H1 (cell line): ENCODE results near the gene PI4KA. TPM values are rescaled to one million over a fixed set of nuclear protein-coding genes. Genes with fewer than 3 reads are reported as not detected.

Experiments
- CTCF ChIA-PET: fragments of 300-600 bp; sonication (Branson Sonifier 250); formaldehyde crosslinking; loops from one replicate; lab custom pipeline; 2021; ENCODE audit not compliant: partially characterized antibody; lab: Charles Lee
- POLR2A ChIA-PET: fragments of 300-600 bp; sonication (Branson Sonifier 250); formaldehyde crosslinking; loops from one replicate; lab custom pipeline; 2021; ENCODE audit warnings: inconsistent platforms; ENCODE audit not compliant: partially characterized antibody; lab: Charles Lee
- DNase-seq, 2 experiments: peaks; one replicate each; pipeline versions ENCODE4 v3.0.0 to v3.0.0-alpha.2; 2010 to 2022; ENCODE audit warnings: low spot score in 2 of 2, low read depth in 1 of 2, mixed read lengths in 1 of 2
- FAIRE-seq: peaks from 2 replicates; lab custom pipeline; 2011; peaks lifted over from hg19 to GRCh38; lab: Jason Lieb, UNC
- H2AFZ ChIP-seq: 2 replicates; pipeline ENCODE4 v1.8.1; 2012; ENCODE audit warnings: low read length, inconsistent platforms
- H2AK5ac ChIP-seq: 2 replicates; pipeline ENCODE4 v1.6.1; 2013; ENCODE audit warnings: low read depth, low read length
- H2BK120ac ChIP-seq: replicated peaks from 2 replicates; pipeline ENCODE3; 2013; ENCODE audit warnings: low read depth, low read length, inconsistent platforms
- H2BK12ac ChIP-seq: 2 replicates; pipeline ENCODE4 v1.6.1; 2013; ENCODE audit warnings: low read depth, low read length
- H2BK15ac ChIP-seq: 2 replicates; pipeline ENCODE4 v1.6.1; 2013; ENCODE audit warnings: low read length
- H2BK20ac ChIP-seq: 2 replicates; pipeline ENCODE4 v1.6.1; 2013; ENCODE audit warnings: low read length
- H2BK5ac ChIP-seq: 2 replicates; pipeline ENCODE4 v1.6.1; 2013; ENCODE audit warnings: low read depth, low read length
- H3K14ac ChIP-seq: 2 replicates; pipeline ENCODE4 v1.6.1; 2013; ENCODE audit warnings: inconsistent platforms; ENCODE audit not compliant: insufficient read length
- H3K18ac ChIP-seq: 2 replicates; pipeline ENCODE4 v1.6.1; 2013; ENCODE audit warnings: low read length; ENCODE audit errors: extremely low read depth
- H3K23ac ChIP-seq: 2 replicates; pipeline ENCODE4 v1.6.1; 2013; ENCODE audit warnings: inconsistent platforms; ENCODE audit not compliant: insufficient read length
- H3K23me2 ChIP-seq: 2 replicates; pipeline ENCODE4 v1.6.1; 2013; ENCODE audit warnings: low read depth, low read length
- H3K27ac ChIP-seq: 2 replicates; pipeline ENCODE4 v1.6.1; 2011; ENCODE audit warnings: low read depth, low read length, inconsistent platforms
- H3K27me3 ChIP-seq, 4 experiments: replicated peaks in 1 of 4; 1 replicate in 1 of 4; 2 replicates in 3 of 4; pipeline versions ENCODE4 v1.6.1 to v1.8.1; 2011 to 2013; ENCODE audit warnings: low read length in 3 of 4, mild to moderate bottlenecking in 3 of 4, inconsistent platforms in 2 of 4, mixed read lengths in 2 of 4, moderate library complexity in 1 of 4; ENCODE audit not compliant: control insufficient read depth in 3 of 4, insufficient read depth in 3 of 4; ENCODE audit errors: extremely low read depth in 1 of 4
- H3K36me3 ChIP-seq, 4 experiments: 2 replicates each; pipeline versions ENCODE4 v1.6.1 to v1.8.1; 2011 to 2013; ENCODE audit warnings: mild to moderate bottlenecking in 4 of 4, low read length in 3 of 4, moderate library complexity in 2 of 4, control low read depth in 1 of 4, inconsistent platforms in 1 of 4; ENCODE audit not compliant: insufficient read depth in 4 of 4, control insufficient read depth in 2 of 4
- H3K4ac ChIP-seq: replicated peaks from 2 replicates; pipeline ENCODE3; 2013; ENCODE audit warnings: low read length, low read depth, mixed read lengths, inconsistent platforms; ENCODE audit not compliant: insufficient read length
- H3K4me1 ChIP-seq, 4 experiments: replicated peaks in 1 of 4; 1 replicate in 1 of 4; 2 replicates in 3 of 4; pipeline versions ENCODE4 v1.6.1 to v1.8.1; 2011 to 2013; ENCODE audit warnings: low read length in 3 of 4, inconsistent platforms in 2 of 4, mixed read lengths in 1 of 4; ENCODE audit not compliant: insufficient read depth in 4 of 4, control insufficient read depth in 3 of 4
- H3K4me2 ChIP-seq, 2 experiments: 2 replicates each; pipeline versions ENCODE4 v1.6.1 to v1.8.1; 2011 to 2013; ENCODE audit warnings: low read depth in 2 of 2, low read length in 2 of 2, control low read depth in 1 of 2, inconsistent platforms in 1 of 2, mild to moderate bottlenecking in 1 of 2; ENCODE audit not compliant: insufficient read depth in 1 of 2
- H3K4me3 ChIP-seq, 4 experiments: fragments of 200-600, 300-600 bp in 1 of 4; sonication (generic), shearing (Covaris generic), sonication (Bioruptor Twin) in 1 of 4; 2 replicates each; pipeline versions ENCODE4 v1.5.1 to v1.8.1; 2011 to 2016; ENCODE audit warnings: low read length in 4 of 4, low read depth in 3 of 4, control low read depth in 2 of 4, inconsistent platforms in 2 of 4, mild to moderate bottlenecking in 2 of 4, mixed read lengths in 1 of 4, moderate library complexity in 1 of 4; ENCODE audit not compliant: insufficient read depth in 2 of 4; ENCODE audit errors: extremely low read depth in 1 of 4
- H3K56ac ChIP-seq: replicated peaks from 2 replicates; pipeline ENCODE3; 2013; ENCODE audit warnings: low read depth, mild to moderate bottlenecking, mixed read lengths, low read length, inconsistent platforms; ENCODE audit not compliant: insufficient read length
- H3K79me1 ChIP-seq: 2 replicates; pipeline ENCODE4 v1.6.1; 2013; ENCODE audit warnings: low read depth, low read length, control low read depth
- H3K79me2 ChIP-seq, 2 experiments: 2 replicates each; pipeline versions ENCODE4 v1.6.1 to v1.8.1; 2012 to 2013; ENCODE audit warnings: low read length in 2 of 2, mild to moderate bottlenecking in 2 of 2, inconsistent platforms in 1 of 2; ENCODE audit not compliant: insufficient read depth in 2 of 2, control insufficient read depth in 1 of 2
- H3K9ac ChIP-seq, 4 experiments: replicated peaks in 1 of 4; 1 replicate in 1 of 4; 2 replicates in 3 of 4; pipeline versions ENCODE4 v1.6.1 to v1.8.1; 2011 to 2013; ENCODE audit warnings: low read depth in 3 of 4, low read length in 3 of 4, control low read depth in 2 of 4, mild to moderate bottlenecking in 2 of 4, moderate library complexity in 2 of 4, inconsistent platforms in 1 of 4; ENCODE audit errors: extremely low read depth in 1 of 4
- H3K9me3 ChIP-seq, 2 experiments: 2 replicates each; pipeline versions ENCODE4 v1.6.1 to v1.8.1; 2012 to 2013; ENCODE audit warnings: mild to moderate bottlenecking in 2 of 2, moderate library complexity in 2 of 2, control low read depth in 1 of 2, inconsistent platforms in 1 of 2, low read depth in 1 of 2, low read length in 1 of 2, mixed read lengths in 1 of 2; ENCODE audit not compliant: insufficient read depth in 2 of 2
- H4K20me1 ChIP-seq, 2 experiments: replicated peaks in 1 of 2; 2 replicates each; pipeline versions ENCODE3 to v1.8.1; 2011 to 2013; ENCODE audit warnings: inconsistent platforms in 2 of 2, low read length in 2 of 2, mild to moderate bottlenecking in 1 of 2; ENCODE audit not compliant: insufficient read depth in 2 of 2, control insufficient read depth in 1 of 2
- H4K5ac ChIP-seq: 2 replicates; pipeline ENCODE4 v1.6.1; 2013; ENCODE audit warnings: low read length, low read depth, mixed read lengths, inconsistent platforms; ENCODE audit not compliant: insufficient read length
- H4K8ac ChIP-seq: 2 replicates; pipeline ENCODE4 v1.8.0; 2013; ENCODE audit warnings: mild to moderate bottlenecking, moderate library complexity, low read length, inconsistent platforms; ENCODE audit not compliant: insufficient read depth; ENCODE audit errors: extremely low read depth
- H4K91ac ChIP-seq: replicated peaks from 2 replicates; pipeline ENCODE3; 2013; ENCODE audit warnings: low read length, mixed read lengths, inconsistent platforms; ENCODE audit not compliant: insufficient read length
- GABPA ChIP-seq: IDR thresholded peaks from 2 replicates; pipeline ENCODE4 v1.6.1; 2011; ENCODE audit warnings: mild to moderate bottlenecking, low read length, moderate library complexity, borderline replicate concordance; ENCODE audit not compliant: insufficient read depth
- HDAC6 ChIP-seq: IDR thresholded peaks from one replicate; pipeline ENCODE4 v1.7.1; 2012; ENCODE audit warnings: low read depth, mild to moderate bottlenecking, inconsistent platforms, low read length, moderate library complexity
- USF2 ChIP-seq: IDR thresholded peaks from 2 replicates; pipeline ENCODE4 v1.6.1; 2011; ENCODE audit warnings: low read length, improper control_type of control experiment
- WGBS, 2 experiments: shearing (Covaris generic) in 1 of 2; methylation state at CpG; one replicate each; pipeline versions ENCODE4 v1.1.6 to v1.1.7; 2013 to 2015; ENCODE audit warnings: low lambda C conversion rate in 2 of 2, mixed read lengths in 2 of 2, inconsistent platforms in 1 of 2, low coverage in 1 of 2, missing lambda C conversion rate in 1 of 2; ENCODE audit not compliant: insufficient replicate concordance in 2 of 2, insufficient coverage in 1 of 2, insufficient read length in 1 of 2; ENCODE audit errors: extremely low coverage in 1 of 2, missing lambda C conversion rate in 1 of 2; 5-methylcytosine and 5-hydroxymethylcytosine counted together
- polyA plus RNA-seq, 7 experiments: library from polyadenylated mRNA; depleted of rRNA in 3 of 7; stranded (reverse) in 5 of 7; unstranded in 2 of 7; fragments of >200 nt in 5 of 7; fragments of 200-250 nt in 2 of 7; gene quantifications; 1 replicate in 5 of 7; 2 replicates in 1 of 7; 4 replicates in 1 of 7; pipeline versions ENCODE4 v1.2.1 to v1.2.3, GENCODE V29; 2011 to 2013; ENCODE audit warnings: missing spikeins in 2 of 7, mixed read lengths in 2 of 7
- total RNA-seq: library from RNA; stranded (reverse); fragmentation: NEBNext Ultra II Directional; extraction: Animal tissue kit (Norgen Biotek cat#: 25700); gene quantifications from 2 replicates; pipeline ENCODE4 v1.2.1, GENCODE V29; 2021
- TF ChIP-seq, protein P1 (sequence below): IDR thresholded peaks from 2 replicates; pipeline ENCODE4 v1.6.1; 2012; ENCODE audit warnings: low read length, inconsistent platforms

The PI4KA gene
- total and polyA plus RNA-seq, 2 of the 8 experiments (the other 6 are each of a cell fraction or from before 2014, with no cell fraction given) = 22.5 to 37.7 TPM

DNA sequence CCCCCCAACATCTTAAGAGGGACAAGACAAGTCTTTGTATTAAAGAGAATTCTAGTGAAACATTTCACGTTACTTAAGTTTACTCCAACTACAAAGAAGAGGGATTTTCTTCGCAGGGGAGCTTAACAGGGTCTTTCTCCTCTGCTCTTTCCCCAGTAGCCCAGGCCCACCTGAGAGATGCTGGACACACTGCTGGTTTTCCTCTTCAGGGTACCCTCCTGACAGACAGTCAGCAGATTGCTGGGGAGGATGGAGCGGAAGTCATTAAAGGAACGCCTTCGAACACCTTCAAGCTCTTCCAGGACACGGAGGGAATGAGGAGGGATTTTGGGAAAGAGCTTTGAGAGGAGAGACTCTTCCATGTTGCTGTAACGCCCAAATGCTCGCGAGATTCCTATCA is 39.1 kb downstream of the PI4KA start:
- Histone ChIP-seq H3K4me3 (no peak overlapping the region), H3K79me2 (no peaks in the 10 kb centered on the region), H2BK15ac (no peak overlapping the region), H2BK5ac (no peak overlapping the region), H3K18ac (no peak overlapping the region), H4K20me1 (peaks cover 0 to 1% of the 10 kb centered on the region in 2 experiments), H3K27me3 (no peaks in the 10 kb centered on the region), H3K79me1 (no peaks in the 10 kb centered on the region), H3K4me1 (no peaks in the 10 kb centered on the region), H3K23ac (no peak overlapping the region), H3K36me3 (peaks cover 0 to 2% (median 0%) of the 10 kb centered on the region in 4 experiments; a peak in 3 of 8 replicates), H2AK5ac (no peak overlapping the region), H3K9ac (no peak overlapping the region), H3K9me3 (no peaks in the 10 kb centered on the region), H2AFZ (no peak overlapping the region), H3K14ac (no peak overlapping the region), H3K56ac (no peak overlapping the region), H4K5ac (no peak overlapping the region), H3K4me2 (no peak overlapping the region), H3K4ac (no peak overlapping the region), H4K91ac (no peak overlapping the region), H2BK20ac (no peak overlapping the region), H3K27ac (no peak overlapping the region), H2BK12ac (no peak overlapping the region), H3K23me2 (no peaks in the 10 kb centered on the region), H2BK120ac (no peak overlapping the region), H4K8ac (no peak overlapping the region)
- FAIRE-seq (no peak), DNase-seq (no peak)
- POLR2A ChIA-PET = interaction anchor here (0.9 kb wide), 1 partner anchor 58 kb away, joined by 3 read pairs; no protein-coding TSS in a partner anchor
- CTCF ChIA-PET = interaction anchor here (0.6 kb wide), 1 partner anchor 37 kb away, joined by 3 read pairs; no protein-coding TSS in a partner anchor
- TF ChIP-seq USF2 = no peak
- TF ChIP-seq HDAC6 = no peak
- TF ChIP-seq, protein P1, sequence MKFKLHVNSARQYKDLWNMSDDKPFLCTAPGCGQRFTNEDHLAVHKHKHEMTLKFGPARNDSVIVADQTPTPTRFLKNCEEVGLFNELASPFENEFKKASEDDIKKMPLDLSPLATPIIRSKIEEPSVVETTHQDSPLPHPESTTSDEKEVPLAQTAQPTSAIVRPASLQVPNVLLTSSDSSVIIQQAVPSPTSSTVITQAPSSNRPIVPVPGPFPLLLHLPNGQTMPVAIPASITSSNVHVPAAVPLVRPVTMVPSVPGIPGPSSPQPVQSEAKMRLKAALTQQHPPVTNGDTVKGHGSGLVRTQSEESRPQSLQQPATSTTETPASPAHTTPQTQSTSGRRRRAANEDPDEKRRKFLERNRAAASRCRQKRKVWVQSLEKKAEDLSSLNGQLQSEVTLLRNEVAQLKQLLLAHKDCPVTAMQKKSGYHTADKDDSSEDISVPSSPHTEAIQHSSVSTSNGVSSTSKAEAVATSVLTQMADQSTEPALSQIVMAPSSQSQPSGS = no peak
- TF ChIP-seq GABPA = no peak
- WGBS, 2 experiments = 90% methylated on average over 9 of the region's 9 CpGs; no CpG with 5 or more reads in 1 of the 2 experiments
